Fibroblast of lung (primary cell): ENCODE measurements around the gene TBATA.

Experiments used
- CTCF ChIP-seq, 2 donors: IDR thresholded peaks in 1 of 2; conservative IDR thresholded peaks in 1 of 2; 1 replicate in 1 of 2; 2 replicates in 1 of 2; pipeline ENCODE4 v1.5.1; 2011 to 2012; ENCODE audit warnings: low read length in 2 of 2, control low read depth in 1 of 2, inconsistent platforms in 1 of 2, low read depth in 1 of 2, mild to moderate bottlenecking in 1 of 2
- EZH2 ChIP-seq: IDR thresholded peaks from 2 replicates; pipeline ENCODE4 v1.5.1; 2012; ENCODE audit warnings: low read length, control low read depth, mild to moderate bottlenecking; ENCODE audit errors: missing control alignments

GRCh38 chr10:70751991-70752390 is 33.2 kb downstream of the TBATA start:
- no peak for TF ChIP-seq CTCF (conservative IDR thresholded peaks at IDR 0.05 in 1 of 2, IDR thresholded peaks at IDR 0.05 in 1 of 2; ENCODE audit: low read depth in 1 of 2, low read length in 2 of 2)
- TF ChIP-seq EZH2: no peak
